HCT116 (cell line): ENCODE results near the gene CMC2.

ENCODE experiments used
- CEBPB ChIP-seq: IDR thresholded peaks from 2 replicates; pipeline ENCODE4 v1.6.1; 2012; ENCODE audit warnings: low read depth
- CTCF ChIP-seq, 3 experiments: fragments of 200-600 bp in 1 of 3; sonication (generic) in 1 of 3; IDR thresholded peaks in 2 of 3; conservative IDR thresholded peaks in 1 of 3; 2 replicates each; pipeline ENCODE4 v1.5.1; 2012 to 2017; ENCODE audit warnings: low read depth in 2 of 3, low read length in 2 of 3, antibody characterized with exemption in 1 of 3, borderline replicate concordance in 1 of 3, control low read depth in 1 of 3, mild to moderate bottlenecking in 1 of 3, mixed read lengths in 1 of 3, mixed run types in 1 of 3, moderate library complexity in 1 of 3; ENCODE audit not compliant: insufficient read depth in 1 of 3
- ELF1 ChIP-seq: IDR thresholded peaks from 2 replicates; pipeline ENCODE4 v1.6.1; 2012; ENCODE audit warnings: low read depth, borderline replicate concordance
- EZH2 ChIP-seq: fragments of 200-600 bp; sonication (generic); IDR thresholded peaks from 2 replicates; pipeline ENCODE4 v1.6.1; 2017; ENCODE audit warnings: antibody characterized with exemption, mixed run types
- EZH2phosphoT487 ChIP-seq: fragments of 200-600 bp; IDR thresholded peaks from 2 replicates; pipeline ENCODE4 v1.6.1; 2018; ENCODE audit warnings: antibody characterized with exemption, borderline replicate concordance
- POLR2A ChIP-seq: IDR thresholded peaks from 2 replicates; pipeline ENCODE4 v1.7.0; 2011; ENCODE audit warnings: borderline replicate concordance; ENCODE audit not compliant: insufficient read depth, insufficient read length; ENCODE audit errors: extremely low read depth
- POLR2AphosphoS5 ChIP-seq: IDR thresholded peaks from 2 replicates; pipeline ENCODE4 v1.6.1; 2011; ENCODE audit warnings: mild to moderate bottlenecking, low read depth, low read length, moderate library complexity
- RAD21 ChIP-seq: IDR thresholded peaks from 2 replicates; pipeline ENCODE4 v1.6.1; 2012; ENCODE audit warnings: low read depth, mild to moderate bottlenecking
- YY1 ChIP-seq: IDR thresholded peaks from 2 replicates; pipeline ENCODE4 v1.6.1; 2011; ENCODE audit warnings: low read length, low read depth, moderate library complexity, mild to moderate bottlenecking; ENCODE audit not compliant: insufficient replicate concordance; ENCODE audit errors: extremely low read depth
- ZFX ChIP-seq: fragments of 450-650 bp; IDR thresholded peaks from 2 replicates; pipeline ENCODE4 v1.6.1; 2017
- TF ChIP-seq, protein P1 (sequence below): IDR thresholded peaks from 2 replicates; pipeline ENCODE4 v1.6.1; 2012
- TF ChIP-seq, protein P2 (sequence below): IDR thresholded peaks from 2 replicates; pipeline ENCODE4 v1.6.1; 2012; ENCODE audit warnings: low read depth
- TF ChIP-seq, protein P3 (sequence below): IDR thresholded peaks from 2 replicates; pipeline ENCODE4 v1.6.1; 2011; ENCODE audit warnings: mild to moderate bottlenecking, low read length, moderate library complexity; ENCODE audit not compliant: insufficient replicate concordance; ENCODE audit errors: extremely low read depth
- TF ChIP-seq, protein P4 (sequence below): IDR thresholded peaks from 2 replicates; pipeline ENCODE4 v1.6.1; 2012

DNA sequence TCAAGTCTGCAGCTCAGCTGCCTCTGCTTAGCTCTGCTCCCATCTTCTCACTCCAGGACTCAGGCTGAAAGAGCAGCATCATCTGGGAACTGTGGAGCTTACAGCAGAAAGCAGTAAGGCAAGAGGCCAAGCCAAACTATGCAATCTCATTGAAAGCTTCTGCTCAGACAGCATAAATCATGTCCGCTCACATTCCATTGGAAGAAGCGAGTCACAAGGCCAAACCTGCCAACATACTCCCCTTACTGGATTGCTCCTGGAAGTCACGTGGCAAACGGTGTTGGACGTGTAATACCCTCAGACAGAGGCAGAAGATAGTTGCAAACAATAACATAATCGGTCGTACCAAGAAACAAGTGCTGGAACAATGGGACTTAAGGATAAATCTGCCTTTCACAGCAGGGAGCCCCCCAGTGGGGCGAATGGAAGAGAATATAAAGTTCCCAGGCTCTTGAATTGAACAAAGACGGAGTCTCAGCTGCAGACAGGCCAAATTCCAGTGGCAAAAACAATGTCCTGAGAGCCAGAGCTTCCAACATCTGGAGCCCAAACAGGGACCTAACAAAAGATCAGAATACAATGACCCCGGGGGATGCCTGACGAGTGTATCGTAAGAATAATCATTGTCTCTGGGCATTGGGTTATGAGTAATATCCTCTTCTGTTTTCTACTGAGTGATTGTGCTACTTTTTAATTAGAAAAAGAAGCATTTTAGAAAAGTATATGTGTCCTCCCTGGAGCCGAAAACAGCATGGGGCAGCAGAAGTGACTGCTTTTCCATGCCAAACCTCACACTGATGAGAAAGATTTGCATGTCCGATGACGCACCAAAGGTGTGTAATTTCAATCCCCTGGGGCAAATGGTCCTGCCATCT lies 68.4 kb downstream of the CMC2 start:
- no peak for TF ChIP-seq POLR2A
- no peak for TF ChIP-seq CTCF (IDR thresholded peaks at IDR 0.05 in 2 of 3, conservative IDR thresholded peaks at IDR 0.05 in 1 of 3; ENCODE audit: borderline replicate concordance in 1 of 3, insufficient read depth in 1 of 3, low read depth in 2 of 3, low read length in 2 of 3)
- no peak for TF ChIP-seq EZH2
- no peak for TF ChIP-seq EZH2phosphoT487
- no peak for TF ChIP-seq POLR2AphosphoS5
- TF ChIP-seq CEBPB: no peak
- no peak for TF ChIP-seq ELF1
- TF ChIP-seq, protein P1, sequence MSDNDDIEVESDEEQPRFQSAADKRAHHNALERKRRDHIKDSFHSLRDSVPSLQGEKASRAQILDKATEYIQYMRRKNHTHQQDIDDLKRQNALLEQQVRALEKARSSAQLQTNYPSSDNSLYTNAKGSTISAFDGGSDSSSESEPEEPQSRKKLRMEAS: no peak; the same call in 1 of the 2 replicates
- TF ChIP-seq, protein P2, sequence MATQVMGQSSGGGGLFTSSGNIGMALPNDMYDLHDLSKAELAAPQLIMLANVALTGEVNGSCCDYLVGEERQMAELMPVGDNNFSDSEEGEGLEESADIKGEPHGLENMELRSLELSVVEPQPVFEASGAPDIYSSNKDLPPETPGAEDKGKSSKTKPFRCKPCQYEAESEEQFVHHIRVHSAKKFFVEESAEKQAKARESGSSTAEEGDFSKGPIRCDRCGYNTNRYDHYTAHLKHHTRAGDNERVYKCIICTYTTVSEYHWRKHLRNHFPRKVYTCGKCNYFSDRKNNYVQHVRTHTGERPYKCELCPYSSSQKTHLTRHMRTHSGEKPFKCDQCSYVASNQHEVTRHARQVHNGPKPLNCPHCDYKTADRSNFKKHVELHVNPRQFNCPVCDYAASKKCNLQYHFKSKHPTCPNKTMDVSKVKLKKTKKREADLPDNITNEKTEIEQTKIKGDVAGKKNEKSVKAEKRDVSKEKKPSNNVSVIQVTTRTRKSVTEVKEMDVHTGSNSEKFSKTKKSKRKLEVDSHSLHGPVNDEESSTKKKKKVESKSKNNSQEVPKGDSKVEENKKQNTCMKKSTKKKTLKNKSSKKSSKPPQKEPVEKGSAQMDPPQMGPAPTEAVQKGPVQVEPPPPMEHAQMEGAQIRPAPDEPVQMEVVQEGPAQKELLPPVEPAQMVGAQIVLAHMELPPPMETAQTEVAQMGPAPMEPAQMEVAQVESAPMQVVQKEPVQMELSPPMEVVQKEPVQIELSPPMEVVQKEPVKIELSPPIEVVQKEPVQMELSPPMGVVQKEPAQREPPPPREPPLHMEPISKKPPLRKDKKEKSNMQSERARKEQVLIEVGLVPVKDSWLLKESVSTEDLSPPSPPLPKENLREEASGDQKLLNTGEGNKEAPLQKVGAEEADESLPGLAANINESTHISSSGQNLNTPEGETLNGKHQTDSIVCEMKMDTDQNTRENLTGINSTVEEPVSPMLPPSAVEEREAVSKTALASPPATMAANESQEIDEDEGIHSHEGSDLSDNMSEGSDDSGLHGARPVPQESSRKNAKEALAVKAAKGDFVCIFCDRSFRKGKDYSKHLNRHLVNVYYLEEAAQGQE: no peak
- TF ChIP-seq, protein P3, sequence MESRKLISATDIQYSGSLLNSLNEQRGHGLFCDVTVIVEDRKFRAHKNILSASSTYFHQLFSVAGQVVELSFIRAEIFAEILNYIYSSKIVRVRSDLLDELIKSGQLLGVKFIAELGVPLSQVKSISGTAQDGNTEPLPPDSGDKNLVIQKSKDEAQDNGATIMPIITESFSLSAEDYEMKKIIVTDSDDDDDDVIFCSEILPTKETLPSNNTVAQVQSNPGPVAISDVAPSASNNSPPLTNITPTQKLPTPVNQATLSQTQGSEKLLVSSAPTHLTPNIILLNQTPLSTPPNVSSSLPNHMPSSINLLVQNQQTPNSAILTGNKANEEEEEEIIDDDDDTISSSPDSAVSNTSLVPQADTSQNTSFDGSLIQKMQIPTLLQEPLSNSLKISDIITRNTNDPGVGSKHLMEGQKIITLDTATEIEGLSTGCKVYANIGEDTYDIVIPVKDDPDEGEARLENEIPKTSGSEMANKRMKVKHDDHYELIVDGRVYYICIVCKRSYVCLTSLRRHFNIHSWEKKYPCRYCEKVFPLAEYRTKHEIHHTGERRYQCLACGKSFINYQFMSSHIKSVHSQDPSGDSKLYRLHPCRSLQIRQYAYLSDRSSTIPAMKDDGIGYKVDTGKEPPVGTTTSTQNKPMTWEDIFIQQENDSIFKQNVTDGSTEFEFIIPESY: no peak
- TF ChIP-seq, protein P4, sequence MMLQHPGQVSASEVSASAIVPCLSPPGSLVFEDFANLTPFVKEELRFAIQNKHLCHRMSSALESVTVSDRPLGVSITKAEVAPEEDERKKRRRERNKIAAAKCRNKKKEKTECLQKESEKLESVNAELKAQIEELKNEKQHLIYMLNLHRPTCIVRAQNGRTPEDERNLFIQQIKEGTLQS: no peak
- no peak for TF ChIP-seq YY1
- TF ChIP-seq ZFX: no peak
- TF ChIP-seq RAD21: no peak
